Activated T-cell treated with anti-CD3 and anti-CD28 coated beads, Interleukin-2, amount 50 U/mL, for 48 hours (primary cell): ENCODE data around the gene STXBP5.
"Not testable (repeated sequence)": the region's sequence is repeated elsewhere in the genome, so short reads cannot be mapped to it uniquely, and the experiment has no call there.

ENCODE experiments used
- DNase-seq, 2 experiments: peaks; one replicate each; pipeline ENCODE4 v3.0.0-alpha.2; 2020

STXBP5 gene

GRCh38 chr6:147304016-147304415 is 99.8 kb downstream of the STXBP5 start:
- DNase-seq = no peak

GRCh38 chr6:147310521-147310920 is 106.3 kb downstream of the STXBP5 start:
- no peak for DNase-seq

- no peak for DNase-seq
Observed at GRCh38 chr6:147311218-147311617, 107.0 kb downstream of the STXBP5 start.

GRCh38 chr6:147321260-147321659 is 117.0 kb downstream of the STXBP5 start:
- DNase-seq = no peak

- no peak for DNase-seq
Observed at GRCh38 chr6:147322299-147323162, 118.3 kb downstream of the STXBP5 start.

GRCh38 chr6:147325557-147325956 is 121.3 kb downstream of the STXBP5 start:
- no peak for DNase-seq

- no peak for DNase-seq
Observed at GRCh38 chr6:147331401-147331800, 127.2 kb downstream of the STXBP5 start.

GRCh38 chr6:147337921-147338320 is 133.7 kb downstream of the STXBP5 start:
- no peak for DNase-seq

- no peak for DNase-seq
Observed at GRCh38 chr6:147341486-147341885, 137.3 kb downstream of the STXBP5 start.

GRCh38 chr6:147345902-147346301 is 141.7 kb downstream of the STXBP5 start:
- DNase-seq = no peak

GRCh38 chr6:147347179-147347881 is 143.1 kb downstream of the STXBP5 start:
- DNase-seq = no peak

GRCh38 chr6:147347882-147348575 is 143.8 kb downstream of the STXBP5 start:
- no peak for DNase-seq

- no peak for DNase-seq
Observed at GRCh38 chr6:147361311-147361981, 157.2 kb downstream of the STXBP5 start.

- no peak for DNase-seq
Observed at GRCh38 chr6:147366290-147366689, 162.1 kb downstream of the STXBP5 start.

GRCh38 chr6:147371325-147371724 is 167.1 kb downstream of the STXBP5 start:
- DNase-seq = no peak

GRCh38 chr6:147372806-147373205 is 168.6 kb downstream of the STXBP5 start:
- no peak for DNase-seq

- no peak for DNase-seq
Observed at GRCh38 chr6:147378819-147379218, 174.6 kb downstream of the STXBP5 start.

- DNase-seq = not testable (repeated sequence)
Observed at GRCh38 chr6:147380841-147381240, 176.6 kb downstream of the STXBP5 start.

GRCh38 chr6:147381712-147382111 is 177.5 kb downstream of the STXBP5 start:
- DNase-seq = no peak

- no peak for DNase-seq
Observed at GRCh38 chr6:147382945-147383554, 178.8 kb downstream of the STXBP5 start.

- no peak for DNase-seq
Observed at GRCh38 chr6:147384029-147384428, 179.8 kb downstream of the STXBP5 start.
